ENCODE results near the gene MYL7.
A peak's percentile ranks its signal among the peaks of the same experiment; 100 is the strongest.

MYL7 gene

GRCh38 chr7:44150466-44150832 lies 9.3 kb upstream of the MYL7 start:
- DNase-seq (ENCODE audit: low spot score), result no peak

- no peak for DNase-seq (ENCODE audit: low spot score)
Observed at GRCh38 chr7:44149571-44150465, 8.7 kb upstream of the MYL7 start.

GRCh38 chr7:44148961-44149536 lies 7.9 kb upstream of the MYL7 start:
- no peak for DNase-seq (ENCODE audit: low spot score)

- DNase-seq (ENCODE audit: low spot score), result no peak
Observed at GRCh38 chr7:44148166-44148565, 7.0 kb upstream of the MYL7 start.

GRCh38 chr7:44147026-44147991 lies 6.2 kb upstream of the MYL7 start:
- no peak for DNase-seq (ENCODE audit: low spot score)

- DNase-seq (ENCODE audit: low spot score), result peak; percentile 96
Observed at GRCh38 chr7:44145969-44146911, 5.1 kb upstream of the MYL7 start.

- peak; percentile 35 for DNase-seq (ENCODE audit: low spot score)
Observed at GRCh38 chr7:44145479-44145968, 4.4 kb upstream of the MYL7 start.

- DNase-seq (ENCODE audit: low spot score), result no peak
Observed at GRCh38 chr7:44144968-44145478, 3.9 kb upstream of the MYL7 start.

GRCh38 chr7:44144426-44144967 lies 3.4 kb upstream of the MYL7 start:
- DNase-seq (ENCODE audit: low spot score), result no peak

- DNase-seq (ENCODE audit: low spot score), result no peak
Observed at GRCh38 chr7:44143646-44144250, 2.6 kb upstream of the MYL7 start.

GRCh38 chr7:44142028-44142427 lies 896 bp upstream of the MYL7 start:
- DNase-seq (ENCODE audit: low spot score), result no peak

- DNase-seq (ENCODE audit: low spot score), result no peak
Observed at GRCh38 chr7:44140341-44140740, 791 bp downstream of the MYL7 start.

GRCh38 chr7:44139311-44140010 lies 1.7 kb downstream of the MYL7 start:
- no peak for DNase-seq (ENCODE audit: low spot score)

- DNase-seq (ENCODE audit: low spot score), result no peak
Observed at GRCh38 chr7:44138698-44139097, 2.4 kb downstream of the MYL7 start.

GRCh38 chr7:44136731-44137130 lies 4.4 kb downstream of the MYL7 start:
- DNase-seq (ENCODE audit: low spot score), result no peak

- no peak for DNase-seq (ENCODE audit: low spot score)
Observed at GRCh38 chr7:44134943-44135628, 6.0 kb downstream of the MYL7 start.

- no peak for DNase-seq (ENCODE audit: low spot score)
Observed at GRCh38 chr7:44133295-44133694, 7.8 kb downstream of the MYL7 start.

- no peak for DNase-seq (ENCODE audit: low spot score)
Observed at GRCh38 chr7:44132039-44132438, 9.1 kb downstream of the MYL7 start.

Measured in germinal center (tissue), 1 donor.